ENCODE data around the gene CSNK1G2.

- no peak for TF ChIP-seq POLR2A (IDR thresholded peaks at IDR 0.05)
- TF ChIP-seq, protein P1, sequence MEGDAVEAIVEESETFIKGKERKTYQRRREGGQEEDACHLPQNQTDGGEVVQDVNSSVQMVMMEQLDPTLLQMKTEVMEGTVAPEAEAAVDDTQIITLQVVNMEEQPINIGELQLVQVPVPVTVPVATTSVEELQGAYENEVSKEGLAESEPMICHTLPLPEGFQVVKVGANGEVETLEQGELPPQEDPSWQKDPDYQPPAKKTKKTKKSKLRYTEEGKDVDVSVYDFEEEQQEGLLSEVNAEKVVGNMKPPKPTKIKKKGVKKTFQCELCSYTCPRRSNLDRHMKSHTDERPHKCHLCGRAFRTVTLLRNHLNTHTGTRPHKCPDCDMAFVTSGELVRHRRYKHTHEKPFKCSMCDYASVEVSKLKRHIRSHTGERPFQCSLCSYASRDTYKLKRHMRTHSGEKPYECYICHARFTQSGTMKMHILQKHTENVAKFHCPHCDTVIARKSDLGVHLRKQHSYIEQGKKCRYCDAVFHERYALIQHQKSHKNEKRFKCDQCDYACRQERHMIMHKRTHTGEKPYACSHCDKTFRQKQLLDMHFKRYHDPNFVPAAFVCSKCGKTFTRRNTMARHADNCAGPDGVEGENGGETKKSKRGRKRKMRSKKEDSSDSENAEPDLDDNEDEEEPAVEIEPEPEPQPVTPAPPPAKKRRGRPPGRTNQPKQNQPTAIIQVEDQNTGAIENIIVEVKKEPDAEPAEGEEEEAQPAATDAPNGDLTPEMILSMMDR (IDR thresholded peaks at IDR 0.05) = no peak
These were observed 6.8 kb downstream of the CSNK1G2 start for GRCh38 chr19:1947651-1948209.
